ENCODE data around the gene CDC42EP4.

CDC42EP4 gene

DNA sequence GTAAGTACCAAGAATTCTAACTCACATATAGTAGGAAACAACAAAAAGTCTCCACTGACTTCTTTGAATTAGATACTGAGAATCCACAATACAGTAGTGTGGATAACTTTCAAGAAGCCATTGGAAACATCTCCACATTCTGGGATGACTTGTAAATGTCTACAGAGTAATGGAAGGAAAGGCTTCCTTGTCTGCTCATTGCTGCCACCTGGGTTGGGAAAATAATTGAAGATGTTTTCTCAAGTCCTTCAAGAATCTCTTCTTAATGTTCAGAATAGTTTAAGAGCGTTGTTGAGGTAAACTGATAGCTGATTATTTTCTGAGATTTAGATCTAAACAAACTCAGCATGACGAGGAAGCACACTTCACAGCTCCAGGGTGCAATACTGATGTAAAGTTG lies 64.1 kb downstream of the CDC42EP4 start:
- no peak for DNase-seq

DNA sequence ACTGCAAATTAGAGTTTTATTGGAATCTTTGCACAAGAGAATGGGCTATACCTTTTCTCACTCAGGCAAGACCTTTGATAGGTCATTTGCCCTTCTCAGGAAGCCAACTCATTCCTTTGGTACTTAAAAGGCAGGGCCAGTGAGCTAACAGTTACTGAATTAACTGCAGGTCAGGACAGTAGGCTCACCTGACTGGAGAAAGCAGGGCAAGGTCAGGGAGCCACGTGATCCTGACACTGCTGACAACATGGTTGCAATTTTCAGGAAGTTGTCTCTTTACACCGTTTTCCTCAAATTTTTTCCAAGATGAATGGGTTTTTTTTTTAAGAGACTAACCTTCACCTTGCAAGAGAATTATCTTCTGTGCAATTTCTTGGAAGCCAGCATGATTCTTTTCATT lies 71.2 kb downstream of the CDC42EP4 start:
- DNase-seq = no peak

DNA sequence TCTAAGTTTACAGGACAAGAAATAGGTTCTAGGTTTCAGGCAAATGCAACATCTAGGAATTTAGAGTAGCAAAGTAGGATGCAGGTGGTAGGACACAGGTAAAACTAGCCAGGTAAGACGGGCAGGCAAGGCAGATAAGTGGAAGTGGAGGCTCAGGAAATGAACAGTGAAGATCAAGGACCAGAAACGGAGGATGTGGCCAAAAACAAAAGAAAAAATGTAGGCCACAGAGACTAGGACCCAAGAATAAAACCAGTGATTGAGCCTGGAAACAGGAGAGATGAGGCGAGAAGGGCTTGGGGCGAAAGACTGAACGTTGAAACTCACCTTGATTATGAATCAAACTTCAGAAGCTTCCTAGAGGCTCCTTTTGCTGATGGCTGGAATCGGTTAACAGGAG lies 74.1 kb downstream of the CDC42EP4 start:
- no peak for DNase-seq

DNA sequence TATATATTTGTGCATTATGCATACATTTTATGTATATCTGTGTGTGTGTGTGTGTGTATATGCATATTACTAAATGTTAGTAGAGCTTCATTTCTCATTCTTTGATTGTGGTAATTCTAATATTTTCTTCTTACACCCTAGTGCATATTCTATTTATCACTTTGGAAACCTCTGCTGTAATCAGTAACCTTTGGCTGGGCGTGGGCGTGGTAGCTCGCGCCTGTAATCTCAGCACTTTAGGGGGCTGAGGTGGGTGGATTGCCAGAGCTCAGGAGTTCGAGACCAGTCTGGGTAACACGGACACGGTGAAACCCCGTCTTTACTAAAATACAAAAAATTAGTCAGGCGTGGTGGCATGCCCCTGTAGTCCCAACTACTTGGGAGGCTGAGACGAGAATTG lies 77.1 kb downstream of the CDC42EP4 start:
- no peak for DNase-seq

Data from amniotic stem cell (primary cell).